Fibroblast of lung (primary cell): ENCODE results near the gene C1R.

Source experiments
- CTCF ChIP-seq, 2 donors: IDR thresholded peaks in 1 of 2; conservative IDR thresholded peaks in 1 of 2; 1 replicate in 1 of 2; 2 replicates in 1 of 2; pipeline ENCODE4 v1.5.1; 2011 to 2012; ENCODE audit warnings: low read length in 2 of 2, control low read depth in 1 of 2, inconsistent platforms in 1 of 2, low read depth in 1 of 2, mild to moderate bottlenecking in 1 of 2
- EZH2 ChIP-seq: IDR thresholded peaks from 2 replicates; pipeline ENCODE4 v1.5.1; 2012; ENCODE audit warnings: low read length, control low read depth, mild to moderate bottlenecking; ENCODE audit errors: missing control alignments

- no peak for TF ChIP-seq CTCF (conservative IDR thresholded peaks at IDR 0.05 in 1 of 2, IDR thresholded peaks at IDR 0.05 in 1 of 2; ENCODE audit: low read depth in 1 of 2, low read length in 2 of 2)
- no peak for TF ChIP-seq EZH2
These were observed 8.0 kb upstream of the C1R start for GRCh38 chr12:7100239-7100638.
